Ureter (tissue), 1 donor: Measurements from ENCODE around the gene BLTP3A. TPM values are rescaled to one million over a fixed set of nuclear protein-coding genes. Genes with fewer than 3 reads are reported as not detected.
"Not testable (repeated sequence)": the region's sequence is repeated elsewhere in the genome, so short reads cannot be mapped to it uniquely, and the experiment has no call there.

ENCODE experiments used
- DNase-seq: peaks from one replicate; pipeline ENCODE4 v3.0.0-alpha.2; 2020; ENCODE audit warnings: low spot score
- total RNA-seq: library from RNA; stranded (reverse); gene quantifications from one replicate; pipeline ENCODE4 v1.2.4, GENCODE V29; 2023
- donor health status: DM: yes; HTN: yes; CAD: no.

Gene BLTP3A
- total RNA-seq, 1 donor from 2014 or later = 20.9 TPM

- DNase-seq = peak; percentile 50
These were observed 651 bp upstream of the BLTP3A start for GRCh38 chr6:34791164-34791700.

DNA sequence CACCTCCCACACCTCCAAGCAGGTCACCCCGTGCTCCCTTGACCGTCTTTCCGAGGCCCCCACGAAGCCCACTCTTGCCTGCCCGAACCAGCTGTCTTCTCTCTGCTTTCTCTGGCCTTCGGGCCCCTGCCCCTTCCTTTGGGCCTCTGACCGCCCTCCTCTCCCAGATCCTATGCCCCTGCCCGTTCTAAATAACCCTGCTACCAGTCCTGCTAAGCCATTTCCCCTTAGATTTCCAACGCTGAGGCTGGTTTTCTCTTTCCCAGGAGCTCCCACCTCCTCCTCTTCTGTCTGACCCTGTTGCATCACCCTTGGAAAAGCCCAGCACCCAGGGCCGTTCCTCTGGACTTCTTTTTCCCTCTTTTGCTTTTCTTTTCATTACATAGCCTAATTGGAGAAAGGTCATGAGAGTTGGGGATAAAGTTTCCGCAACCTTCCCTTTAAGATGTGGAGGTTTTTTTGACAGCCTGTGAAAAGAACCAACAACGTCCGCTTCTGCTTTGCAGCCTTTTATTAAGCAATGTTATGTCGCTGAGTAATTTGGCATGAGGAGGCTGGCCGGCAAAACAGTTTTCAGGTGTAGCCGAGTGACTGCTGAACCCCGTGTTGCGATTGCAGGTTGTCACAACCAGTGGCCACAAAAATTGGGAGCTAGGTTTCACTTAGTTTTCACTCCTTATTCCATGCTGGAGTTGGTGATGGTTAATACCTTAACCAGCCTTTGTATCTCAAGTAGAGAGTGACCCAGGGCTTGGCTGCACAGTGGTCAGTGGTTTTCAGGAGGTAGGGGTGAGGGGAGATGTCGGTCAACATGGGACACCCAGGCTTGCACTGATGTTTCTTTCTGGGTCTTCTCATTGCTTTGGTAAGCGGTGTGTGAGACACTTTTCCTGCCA, 970 bp downstream of the BLTP3A start:
- DNase-seq = peak; percentile 56

DNA sequence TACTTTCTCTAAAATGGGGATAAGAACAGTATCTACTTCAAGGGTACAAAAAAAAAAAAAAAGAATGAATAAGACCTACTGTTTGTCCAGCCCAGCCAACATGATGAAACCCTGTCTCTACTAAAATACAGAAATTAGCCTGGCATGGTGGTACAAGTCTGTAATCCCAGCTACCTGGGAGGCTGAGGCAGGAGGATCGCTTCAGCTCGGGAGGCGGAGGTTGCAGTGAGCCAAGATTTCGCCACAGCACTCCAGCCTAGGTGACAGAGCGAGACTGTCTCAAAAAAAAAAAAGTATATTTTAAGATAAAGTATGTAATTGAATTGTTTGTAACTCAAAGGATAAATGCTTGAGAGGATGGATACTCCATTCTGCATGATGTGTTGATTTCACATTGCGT, 2.0 kb downstream of the BLTP3A start:
- no peak for DNase-seq

- DNase-seq = no peak
These were observed 4.0 kb downstream of the BLTP3A start for GRCh38 chr6:34795836-34796425.

DNA sequence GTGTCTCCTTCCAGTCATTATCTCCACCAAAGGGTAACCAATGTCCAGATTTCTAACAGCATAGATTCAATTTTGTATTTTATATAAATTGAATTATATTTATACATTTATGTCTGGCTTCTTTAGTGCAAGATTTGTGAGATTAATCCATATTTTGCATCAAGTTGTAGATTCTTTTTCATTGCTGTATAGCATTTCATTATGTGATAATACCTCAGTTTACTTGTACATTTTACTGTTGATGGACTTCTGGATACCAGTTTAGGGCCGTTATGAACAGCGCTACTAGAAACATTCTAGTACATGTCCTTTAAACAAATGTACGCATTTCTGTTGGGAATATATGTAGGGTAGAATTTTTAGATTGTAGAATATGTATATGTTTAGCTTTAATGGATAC, 6.2 kb downstream of the BLTP3A start:
- no peak for DNase-seq

DNA sequence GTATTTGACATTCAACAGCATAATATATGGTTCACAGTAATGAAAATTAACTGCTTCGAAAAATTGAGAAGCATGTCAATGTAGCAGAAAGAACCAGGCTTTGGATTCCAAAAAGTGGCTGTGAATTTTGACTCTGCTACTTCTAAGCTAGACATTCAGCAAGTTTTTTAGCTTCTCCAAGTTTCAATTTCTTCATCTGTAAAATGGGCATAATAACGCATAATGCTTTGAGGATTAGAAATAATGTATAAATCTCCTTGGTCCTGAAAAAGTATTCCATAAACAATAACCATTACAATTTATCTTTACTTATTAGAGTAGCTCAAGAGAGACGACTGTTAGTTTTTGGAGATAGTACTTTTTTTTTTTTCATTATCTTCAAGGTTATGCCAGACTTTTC, 7.7 kb downstream of the BLTP3A start:
- no peak for DNase-seq

DNA sequence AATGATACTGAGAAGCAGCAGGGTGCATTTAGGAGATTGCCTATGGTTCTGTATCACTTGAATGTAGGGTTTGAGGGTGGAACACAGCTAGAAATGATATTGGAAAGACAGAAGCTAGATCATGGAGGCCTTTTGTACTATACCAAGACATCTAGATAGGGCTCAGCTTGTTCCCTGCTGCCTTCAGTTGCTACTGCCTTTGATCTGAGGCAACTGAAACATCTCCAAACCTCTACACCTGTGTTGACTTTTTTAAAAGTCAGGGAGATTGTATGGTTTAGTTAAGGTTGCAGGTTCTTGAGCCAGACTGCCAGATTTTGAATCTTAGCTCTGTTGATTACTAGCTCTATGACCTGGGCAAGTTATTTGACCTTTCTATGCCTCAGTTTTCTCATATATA, 12.7 kb downstream of the BLTP3A start:
- DNase-seq = no peak

DNA sequence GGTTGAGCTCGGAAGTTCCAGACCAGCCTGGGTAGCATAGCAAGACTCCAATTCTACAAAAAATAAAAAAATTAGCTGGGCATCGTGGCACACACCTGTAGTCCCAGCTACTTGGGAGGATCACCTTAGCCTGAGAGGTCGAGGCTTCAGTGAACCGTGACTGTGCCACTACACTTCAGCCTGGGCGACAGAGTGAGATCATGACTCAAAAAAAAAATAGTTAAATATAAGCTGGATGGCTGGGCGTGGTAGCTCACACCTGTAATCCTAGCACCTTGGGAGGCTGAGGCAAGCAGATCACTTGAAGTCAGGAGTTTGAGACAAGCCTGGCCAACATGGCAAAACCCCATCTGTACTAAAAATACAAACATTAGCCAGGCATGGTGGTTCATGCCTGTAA, 13.2 kb downstream of the BLTP3A start:
- not testable (repeated sequence) for DNase-seq

- DNase-seq = no peak
These were observed 15.0 kb downstream of the BLTP3A start for GRCh38 chr6:34806738-34807453.

DNA sequence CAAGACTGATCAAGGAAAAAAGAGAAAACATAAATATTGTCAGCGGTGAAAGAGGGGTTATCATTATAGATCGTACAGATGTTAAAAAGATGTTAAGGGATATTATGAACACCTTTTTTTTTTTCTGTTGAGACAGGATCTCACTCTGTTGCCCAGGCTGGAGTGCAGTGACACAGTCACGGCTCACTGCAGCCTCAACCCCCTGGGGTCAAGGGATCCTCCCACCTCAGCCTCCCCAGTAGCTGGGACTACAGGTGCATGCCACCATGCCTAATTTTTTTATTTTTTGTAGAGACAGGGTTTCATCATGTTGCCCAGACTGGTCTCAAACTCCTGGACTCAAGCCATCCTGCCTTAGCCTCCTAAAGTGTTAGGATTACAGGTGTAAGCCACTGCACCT, 16.6 kb downstream of the BLTP3A start:
- not testable (repeated sequence) for DNase-seq

GRCh38 chr6:34809419-34809818, 17.5 kb downstream of the BLTP3A start:
- not testable (repeated sequence) for DNase-seq

GRCh38 chr6:34810017-34810882, 18.4 kb downstream of the BLTP3A start:
- no peak for DNase-seq

DNA sequence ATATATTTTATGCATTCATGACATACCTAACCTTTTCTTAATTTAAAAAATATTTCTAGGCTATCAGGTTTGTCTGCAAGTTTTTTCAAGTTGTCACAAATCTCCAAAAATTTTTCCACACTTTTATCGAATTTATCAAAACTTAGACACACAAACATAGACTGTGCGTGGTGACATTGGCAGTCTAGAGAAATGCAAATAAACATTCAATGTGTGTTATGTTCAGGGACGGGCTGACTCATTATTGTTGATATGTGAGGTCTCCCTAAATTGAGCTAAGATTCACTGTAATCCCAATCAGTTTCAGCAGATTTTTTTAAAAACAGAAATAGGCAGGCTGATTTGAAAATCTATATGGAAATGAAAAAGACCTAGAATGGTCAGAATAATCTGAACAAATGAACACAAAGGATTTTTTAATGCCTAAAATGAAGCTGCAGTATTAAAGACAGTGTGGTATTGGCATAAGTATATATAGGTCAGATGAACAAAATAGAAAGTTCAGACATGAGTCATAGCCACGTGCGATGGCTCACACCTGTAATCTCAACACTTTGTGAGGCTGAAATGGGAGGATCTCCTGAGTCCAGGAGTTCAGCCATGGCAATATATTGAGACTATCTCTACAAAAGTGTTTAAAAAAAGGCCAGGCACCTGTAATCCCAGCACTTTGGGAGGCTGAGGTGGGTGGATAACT, 19.2 kb downstream of the BLTP3A start:
- DNase-seq = no peak

- no peak for DNase-seq
These were observed 21.3 kb downstream of the BLTP3A start for GRCh38 chr6:34813028-34813713.

- no peak for DNase-seq
These were observed 24.9 kb downstream of the BLTP3A start for GRCh38 chr6:34816635-34817301.

DNA sequence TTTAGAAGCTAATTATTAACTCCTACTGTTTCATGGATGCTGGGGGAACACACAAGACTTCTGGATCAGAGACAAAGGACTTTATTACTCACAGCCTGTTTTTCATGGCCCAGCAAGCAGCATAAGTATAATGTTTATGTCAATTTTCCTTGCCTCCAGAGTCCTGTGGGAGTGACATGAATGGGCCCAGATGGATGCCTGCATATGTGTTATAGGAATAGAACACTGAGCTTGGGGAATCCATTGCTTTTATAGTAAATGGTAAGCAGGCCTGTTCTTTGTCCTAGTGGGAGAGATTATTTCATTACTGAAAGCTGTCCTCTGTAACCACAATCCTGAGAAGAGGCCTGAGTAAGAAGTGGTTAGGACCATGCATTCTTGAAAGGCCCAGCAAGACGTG, 25.6 kb downstream of the BLTP3A start:
- DNase-seq = no peak

DNA sequence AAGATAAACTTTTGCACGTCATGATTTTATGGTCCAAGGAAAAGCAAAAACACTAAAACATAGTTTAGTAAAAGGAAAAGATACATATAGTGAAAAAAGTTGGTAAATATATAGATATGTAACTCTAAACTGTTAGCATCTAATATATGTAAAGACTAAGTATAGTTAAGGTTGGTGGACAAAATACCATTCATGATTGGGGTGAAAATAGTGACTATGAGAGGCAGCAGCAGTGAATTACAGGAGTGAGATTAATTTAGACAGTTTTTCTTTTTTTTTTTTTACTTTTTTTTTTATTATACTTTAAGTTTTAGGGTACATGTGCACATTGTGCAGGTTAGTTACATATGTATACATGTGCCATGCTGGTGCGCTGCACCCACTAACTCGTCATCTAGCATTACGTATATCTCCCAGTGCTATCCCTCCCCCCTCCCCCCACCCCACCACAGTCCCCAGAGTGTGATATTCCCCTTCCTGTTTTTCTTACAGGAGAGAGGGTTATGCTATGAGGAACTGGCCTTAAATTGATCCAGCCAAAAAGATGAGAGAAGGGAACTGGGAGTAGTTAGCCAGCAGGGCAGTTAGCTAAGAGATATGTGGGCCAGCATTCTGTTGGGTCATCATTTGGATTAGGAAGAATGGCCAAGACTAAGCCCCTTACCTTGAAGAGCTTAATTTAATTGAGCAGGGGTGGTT, 27.1 kb downstream of the BLTP3A start:
- DNase-seq = not testable (repeated sequence)

GRCh38 chr6:34819571-34820480, 27.9 kb downstream of the BLTP3A start:
- no peak for DNase-seq
